ENCODE results near the gene AATK. TPM values are rescaled to one million over a fixed set of nuclear protein-coding genes. Genes with fewer than 3 reads are reported as not detected.

Gene AATK, protein sequence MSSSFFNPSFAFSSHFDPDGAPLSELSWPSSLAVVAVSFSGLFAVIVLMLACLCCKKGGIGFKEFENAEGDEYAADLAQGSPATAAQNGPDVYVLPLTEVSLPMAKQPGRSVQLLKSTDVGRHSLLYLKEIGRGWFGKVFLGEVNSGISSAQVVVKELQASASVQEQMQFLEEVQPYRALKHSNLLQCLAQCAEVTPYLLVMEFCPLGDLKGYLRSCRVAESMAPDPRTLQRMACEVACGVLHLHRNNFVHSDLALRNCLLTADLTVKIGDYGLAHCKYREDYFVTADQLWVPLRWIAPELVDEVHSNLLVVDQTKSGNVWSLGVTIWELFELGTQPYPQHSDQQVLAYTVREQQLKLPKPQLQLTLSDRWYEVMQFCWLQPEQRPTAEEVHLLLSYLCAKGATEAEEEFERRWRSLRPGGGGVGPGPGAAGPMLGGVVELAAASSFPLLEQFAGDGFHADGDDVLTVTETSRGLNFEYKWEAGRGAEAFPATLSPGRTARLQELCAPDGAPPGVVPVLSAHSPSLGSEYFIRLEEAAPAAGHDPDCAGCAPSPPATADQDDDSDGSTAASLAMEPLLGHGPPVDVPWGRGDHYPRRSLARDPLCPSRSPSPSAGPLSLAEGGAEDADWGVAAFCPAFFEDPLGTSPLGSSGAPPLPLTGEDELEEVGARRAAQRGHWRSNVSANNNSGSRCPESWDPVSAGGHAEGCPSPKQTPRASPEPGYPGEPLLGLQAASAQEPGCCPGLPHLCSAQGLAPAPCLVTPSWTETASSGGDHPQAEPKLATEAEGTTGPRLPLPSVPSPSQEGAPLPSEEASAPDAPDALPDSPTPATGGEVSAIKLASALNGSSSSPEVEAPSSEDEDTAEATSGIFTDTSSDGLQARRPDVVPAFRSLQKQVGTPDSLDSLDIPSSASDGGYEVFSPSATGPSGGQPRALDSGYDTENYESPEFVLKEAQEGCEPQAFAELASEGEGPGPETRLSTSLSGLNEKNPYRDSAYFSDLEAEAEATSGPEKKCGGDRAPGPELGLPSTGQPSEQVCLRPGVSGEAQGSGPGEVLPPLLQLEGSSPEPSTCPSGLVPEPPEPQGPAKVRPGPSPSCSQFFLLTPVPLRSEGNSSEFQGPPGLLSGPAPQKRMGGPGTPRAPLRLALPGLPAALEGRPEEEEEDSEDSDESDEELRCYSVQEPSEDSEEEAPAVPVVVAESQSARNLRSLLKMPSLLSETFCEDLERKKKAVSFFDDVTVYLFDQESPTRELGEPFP (N-terminal part only)
- polyA plus RNA-seq (0.16 to 0.54 TPM (median 0.40 TPM) in 3 replicates), polyA minus RNA-seq (0.10 to 0.26 TPM in 2 of 3 replicates, not detected in the other)
- polyA plus RNA-seq (2011; ENCODE audit: low read depth) = not detected
- polyA plus RNA-seq (2011; cell fraction: cytosol; rRNA removed) = 0.13 and 0.43 TPM in 2 replicates
- 0.31 and 0.40 TPM in 2 replicates for polyA plus RNA-seq (2011; cell fraction: nucleus; rRNA removed)
- 0.44 and 0.45 TPM in 2 replicates for polyA plus RNA-seq (2012; ENCODE audit: low replicate concordance)
- polyA minus RNA-seq (2011; cell fraction: cytosol; rRNA and poly(A)+ RNA removed) = 6.1 TPM
- 0.54 and 0.95 TPM in 2 replicates for polyA minus RNA-seq (2011; cell fraction: nucleus; rRNA and poly(A)+ RNA removed)

GRCh38 chr17:81166033-81166492 is at the start of gene AATK:
AATK (minus strand) TSS chr17:81166221; CDS start chr17:81165992, 229 bp downstream.
- Histone ChIP-seq H2AFZ (ENCODE audit: control insufficient read depth, low read length) (no peak within 1 kb of the TSS), H3K27me3 (ENCODE audit: control insufficient read depth, extremely low read depth, insufficient read depth, low read length) (peaks cover 42% of the 10 kb centered on the region), H3K36me3 (ENCODE audit: control insufficient read depth in 2 of 2, extremely low read depth in 1 of 2, insufficient read depth in 2 of 2, low read length in 2 of 2) (no peaks in the 10 kb centered on the region), H3K9me3 (ENCODE audit: control insufficient read depth, low read depth, low read length) (no peaks in the 10 kb centered on the region), H4K20me1 (ENCODE audit: control insufficient read depth, extremely low read depth, insufficient read depth, low read length) (peaks cover 2% of the 10 kb centered on the region), H3K27ac (ENCODE audit: control insufficient read depth, insufficient read depth, low read length) (no peak within 1 kb of the TSS), H3K9me1 (ENCODE audit: control insufficient read depth, extremely low read depth, insufficient read depth, low read length) (no peaks in the 10 kb centered on the region), H3K4me2 (ENCODE audit: control insufficient read depth, extremely low read depth, insufficient read depth, low read depth, low read length) (no peak within 1 kb of the TSS), H3K79me2 (ENCODE audit: control insufficient read depth, insufficient read depth, low read length) (no peaks in the 10 kb centered on the region), H3K4me3 (ENCODE audit: control insufficient read depth in 2 of 3, extremely low read depth in 1 of 3, insufficient read depth in 2 of 3, low read depth in 1 of 3, low read length in 3 of 3) (no peak within 1 kb of the TSS), H3K9ac (ENCODE audit: control insufficient read depth, extremely low read depth, insufficient read depth, low read length) (no peak within 1 kb of the TSS), H3K4me1 (ENCODE audit: control insufficient read depth, extremely low read depth, insufficient read depth, low read length) (no peaks in the 10 kb centered on the region)
- FAIRE-seq (no peak), DNase-seq (ENCODE audit: low read depth, low spot score) (no peak)
- TF ChIP-seq EZH2 (IDR thresholded peaks at IDR 0.05; ENCODE audit: low read length) = no peak
- TF ChIP-seq, protein P1, sequence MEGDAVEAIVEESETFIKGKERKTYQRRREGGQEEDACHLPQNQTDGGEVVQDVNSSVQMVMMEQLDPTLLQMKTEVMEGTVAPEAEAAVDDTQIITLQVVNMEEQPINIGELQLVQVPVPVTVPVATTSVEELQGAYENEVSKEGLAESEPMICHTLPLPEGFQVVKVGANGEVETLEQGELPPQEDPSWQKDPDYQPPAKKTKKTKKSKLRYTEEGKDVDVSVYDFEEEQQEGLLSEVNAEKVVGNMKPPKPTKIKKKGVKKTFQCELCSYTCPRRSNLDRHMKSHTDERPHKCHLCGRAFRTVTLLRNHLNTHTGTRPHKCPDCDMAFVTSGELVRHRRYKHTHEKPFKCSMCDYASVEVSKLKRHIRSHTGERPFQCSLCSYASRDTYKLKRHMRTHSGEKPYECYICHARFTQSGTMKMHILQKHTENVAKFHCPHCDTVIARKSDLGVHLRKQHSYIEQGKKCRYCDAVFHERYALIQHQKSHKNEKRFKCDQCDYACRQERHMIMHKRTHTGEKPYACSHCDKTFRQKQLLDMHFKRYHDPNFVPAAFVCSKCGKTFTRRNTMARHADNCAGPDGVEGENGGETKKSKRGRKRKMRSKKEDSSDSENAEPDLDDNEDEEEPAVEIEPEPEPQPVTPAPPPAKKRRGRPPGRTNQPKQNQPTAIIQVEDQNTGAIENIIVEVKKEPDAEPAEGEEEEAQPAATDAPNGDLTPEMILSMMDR (optimal IDR thresholded peaks at IDR 0.05 in 1 of 3, IDR thresholded peaks at IDR 0.05 in 1 of 3, conservative IDR thresholded peaks at IDR 0.05 in 1 of 3; ENCODE audit: extremely low read depth in 1 of 3, insufficient read depth in 2 of 3, low read length in 3 of 3) = no peak
- dilution Hi-C loops (cut with MboI; ENCODE audit: extremely low pct_ligation_motif_present, low sequenced_read_pairs) = no loop called here

- Histone ChIP-seq H3K79me2 (ENCODE audit: control insufficient read depth, insufficient read depth, low read length) (no peaks in the 10 kb centered on the region), H3K9me3 (ENCODE audit: control insufficient read depth, low read depth, low read length) (no peaks in the 10 kb centered on the region)
- no peak for FAIRE-seq
Observed at GRCh38 chr17:81213978-81214377, 48.0 kb upstream of the AATK start.

More at GRCh38 chr17:81213978-81214377, 48.0 kb upstream of the AATK start:
- Histone ChIP-seq H3K9ac (ENCODE audit: control insufficient read depth, extremely low read depth, insufficient read depth, low read length) (no peak overlapping the region), H3K4me2 (ENCODE audit: control insufficient read depth, extremely low read depth, insufficient read depth, low read depth, low read length) (no peak overlapping the region), H2AFZ (ENCODE audit: control insufficient read depth, low read length) (no peak overlapping the region), H3K27me3 (ENCODE audit: control insufficient read depth, extremely low read depth, insufficient read depth, low read length) (no peaks in the 10 kb centered on the region), H3K4me3 (ENCODE audit: control insufficient read depth in 2 of 3, extremely low read depth in 1 of 3, insufficient read depth in 2 of 3, low read depth in 1 of 3, low read length in 3 of 3) (no peak overlapping the region), H3K4me1 (ENCODE audit: control insufficient read depth, extremely low read depth, insufficient read depth, low read length) (no peaks in the 10 kb centered on the region), H3K9me1 (ENCODE audit: control insufficient read depth, extremely low read depth, insufficient read depth, low read length) (no peaks in the 10 kb centered on the region), H4K20me1 (ENCODE audit: control insufficient read depth, extremely low read depth, insufficient read depth, low read length) (no peaks in the 10 kb centered on the region), H3K36me3 (ENCODE audit: control insufficient read depth in 2 of 2, extremely low read depth in 1 of 2, insufficient read depth in 2 of 2, low read length in 2 of 2) (no peaks in the 10 kb centered on the region), H3K27ac (ENCODE audit: control insufficient read depth, insufficient read depth, low read length) (no peak overlapping the region)
- TF ChIP-seq, protein P1 (optimal IDR thresholded peaks at IDR 0.05 in 1 of 3, IDR thresholded peaks at IDR 0.05 in 1 of 3, conservative IDR thresholded peaks at IDR 0.05 in 1 of 3; ENCODE audit: extremely low read depth in 1 of 3, insufficient read depth in 2 of 3, low read length in 3 of 3) = no peak
- TF ChIP-seq EZH2 (IDR thresholded peaks at IDR 0.05; ENCODE audit: low read length) = no peak
- dilution Hi-C loops (cut with MboI; ENCODE audit: extremely low pct_ligation_motif_present, low sequenced_read_pairs) = no loop called here
- no peak for DNase-seq (ENCODE audit: low read depth, low spot score)

Data from keratinocyte (primary cell).